Cardiac muscle cell (in vitro differentiated cells and primary cell): ENCODE data around the gene RNF208. TPM values are rescaled to one million over a fixed set of nuclear protein-coding genes. Genes with fewer than 3 reads are reported as not detected.

Experiments used
- DNase-seq, 2 donors: peaks; one replicate each; pipeline versions ENCODE4 v3.0.0 to v3.0.0-alpha.2; 2010 to 2017; ENCODE audit warnings: low read depth in 1 of 2, low spot score in 1 of 2
- H3K27ac ChIP-seq: fragments of 200-600 bp; sonication (generic); 2 replicates; pipeline ENCODE4 v1.5.1; 2016
- H3K27me3 ChIP-seq: fragments of 200-600 bp; sonication (generic); 2 replicates; pipeline ENCODE4 v1.6.0; 2016; ENCODE audit warnings: control low read depth
- H3K36me3 ChIP-seq: fragments of 200-600 bp; sonication (generic); 2 replicates; pipeline ENCODE4 v1.5.1; 2016; ENCODE audit warnings: control low read depth
- H3K4me1 ChIP-seq: fragments of 200-600 bp; sonication (generic); 2 replicates; pipeline ENCODE4 v1.8.1; 2017; ENCODE audit warnings: low read depth, mild to moderate bottlenecking, mixed run types
- H3K4me3 ChIP-seq: fragments of 200-600 bp; sonication (generic); 2 replicates; pipeline ENCODE4 v1.5.1; 2016; ENCODE audit warnings: mild to moderate bottlenecking
- H3K9me3 ChIP-seq: fragments of 200-600 bp; sonication (generic); 2 replicates; pipeline ENCODE4 v1.5.1; 2017; ENCODE audit warnings: low read depth, mild to moderate bottlenecking, control low read depth
- CTCF ChIP-seq: IDR thresholded peaks from 2 replicates; pipeline ENCODE4 v1.5.1; 2012; ENCODE audit warnings: low read depth, mild to moderate bottlenecking, low read length
- polyA plus RNA-seq: library from polyadenylated mRNA; unstranded; fragments of >200 nt; fragmentation: Nextera tagmentation; extraction: Ambion mirVana; gene quantifications from 2 replicates; pipeline ENCODE4 v1.2.1, GENCODE V29; 2016
- total RNA-seq: library from RNA; depleted of rRNA; stranded (reverse); fragments of >200 nt; gene quantifications from 2 replicates; pipeline ENCODE4 v1.2.3, GENCODE V29; 2016

The RNF208 gene
- total and polyA plus RNA-seq, 2 experiments from 2014 or later, result 6.1 to 23.1 TPM

DNA sequence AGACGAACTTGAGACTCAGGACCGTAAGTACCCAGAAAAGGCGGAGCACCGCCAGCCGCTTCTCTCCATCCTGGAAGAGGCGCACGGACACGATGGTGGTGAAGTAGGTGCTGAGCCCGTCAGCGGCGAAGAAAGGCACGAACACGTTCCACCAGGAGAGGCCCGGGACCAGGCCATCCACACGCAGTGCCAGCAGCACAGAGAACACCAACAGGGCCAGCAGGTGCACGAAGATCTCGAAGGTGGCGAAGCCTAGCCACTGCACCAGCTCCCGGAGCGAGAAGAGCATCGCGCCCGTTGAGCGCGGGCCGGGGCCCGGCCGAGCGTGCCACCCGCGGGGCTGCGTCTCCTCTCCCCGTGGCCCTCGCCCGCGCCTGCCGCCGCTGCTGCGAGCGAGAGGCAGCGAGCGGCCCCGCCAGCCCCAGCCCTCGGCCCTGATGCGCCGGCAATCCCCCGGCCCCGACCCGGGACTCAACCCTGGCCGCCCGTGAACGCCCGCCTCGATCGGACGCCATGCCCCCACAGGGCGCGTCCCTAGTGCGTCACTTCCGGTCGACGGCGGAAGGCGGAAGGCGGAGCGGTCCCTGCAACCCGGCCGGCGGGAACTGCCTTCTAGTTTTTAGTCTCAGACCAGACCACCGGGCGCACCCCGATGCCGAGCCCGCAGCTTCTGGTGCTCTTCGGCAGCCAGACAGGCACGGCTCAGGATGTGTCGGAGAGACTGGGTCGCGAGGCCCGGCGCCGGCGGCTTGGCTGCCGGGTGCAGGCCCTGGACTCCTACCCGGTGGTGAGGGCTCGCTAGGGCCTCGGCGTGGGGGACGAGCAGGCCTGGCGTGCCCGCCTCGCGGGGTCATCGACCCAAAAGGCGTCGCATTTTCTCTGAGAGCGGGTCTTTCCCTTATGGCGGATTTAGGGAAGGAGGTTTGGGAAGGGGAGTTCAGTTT is 16.6 kb downstream of the RNF208 start, which contains the start of the genes NDOR1 and TMEM203:
Gene NDOR1, plus strand, starts transcription at position 575 of the 944 bp plus-strand sequence. Its CDS starts 78 bp downstream, at position 653.
Gene TMEM203, minus strand, starts transcription at position 523 of the 944 bp plus-strand sequence. Its CDS starts 234 bp downstream, at position 289.
- H3K27ac ChIP-seq, result peak within 1 kb of the TSS; percentile 47
- DNase-seq, result peak; percentile 87 to 93

GRCh38 chr9:137204731-137205125 is 17.3 kb downstream of the RNF208 start:
- TF ChIP-seq CTCF, result no peak
- H3K27ac ChIP-seq, result peak overlapping the region; percentile 47
- DNase-seq, result no peak

More for the DNA sequence above, 16.6 kb downstream of the RNF208 start, which contains the start of the genes NDOR1 and TMEM203:
- Histone ChIP-seq H3K9me3 (no peaks in the 10 kb centered on the region), H3K4me1 (peaks cover 30% of the 10 kb centered on the region), H3K4me3 (peak within 1 kb of the TSS; percentile 86), H3K27me3 (no peaks in the 10 kb centered on the region), H3K36me3 (no peaks in the 10 kb centered on the region)
- no peak for TF ChIP-seq CTCF

GRCh38 chr9:137202966-137203365 is 19.1 kb downstream of the RNF208 start:
- Histone ChIP-seq H3K4me3 (no peak overlapping the region), H3K36me3 (no peaks in the 10 kb centered on the region), H3K27ac (no peak overlapping the region), H3K4me1 (peaks cover 48% of the 10 kb centered on the region), H3K9me3 (no peaks in the 10 kb centered on the region), H3K27me3 (no peaks in the 10 kb centered on the region)
- DNase-seq, result no peak
- TF ChIP-seq CTCF, result no peak

More at GRCh38 chr9:137204731-137205125, 17.3 kb downstream of the RNF208 start:
- peak overlapping the region; percentile 86 for H3K4me3 ChIP-seq
- H3K36me3 ChIP-seq, result no peaks in the 10 kb centered on the region
- no peaks in the 10 kb centered on the region for H3K27me3 ChIP-seq
- H3K4me1 ChIP-seq, result peaks cover 30% of the 10 kb centered on the region
- no peaks in the 10 kb centered on the region for H3K9me3 ChIP-seq

DNA sequence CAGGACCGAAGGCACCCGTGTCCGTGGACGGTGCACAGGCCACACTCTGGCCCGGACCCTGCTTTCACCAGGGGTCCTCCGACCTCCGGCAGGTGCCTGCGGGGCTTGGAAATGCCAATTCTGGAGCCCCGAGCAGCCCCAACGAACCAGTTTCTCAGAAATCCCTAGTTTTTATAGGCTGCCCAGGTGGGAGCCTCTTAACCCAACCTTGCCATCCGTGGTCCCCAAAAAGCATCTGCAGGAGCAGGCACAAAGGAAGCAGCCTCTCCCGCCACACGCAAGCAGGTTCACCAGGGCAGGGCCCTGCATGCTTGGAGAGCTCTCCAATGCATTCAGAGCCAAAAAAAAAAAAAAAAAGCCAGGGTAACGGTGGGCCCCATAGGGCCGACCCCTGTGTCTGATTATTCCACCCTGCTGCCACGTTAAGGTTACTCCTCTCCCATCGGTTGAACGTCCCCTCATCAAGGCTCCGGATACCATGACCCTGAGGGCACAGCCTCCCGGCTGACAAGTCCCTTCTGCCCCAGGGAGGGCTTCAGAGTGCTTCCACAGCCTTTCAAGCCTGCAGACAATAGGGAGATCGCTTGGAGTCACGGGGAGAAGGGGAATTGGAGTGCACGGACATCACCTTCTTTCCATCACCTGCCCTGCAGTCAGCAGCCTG is 20.7 kb downstream of the RNF208 start:
- H3K9me3 ChIP-seq, result no peaks in the 10 kb centered on the region
- peak overlapping the region; percentile 93 for H3K27ac ChIP-seq
- DNase-seq, result no peak
- H3K27me3 ChIP-seq, result no peaks in the 10 kb centered on the region
- H3K4me3 ChIP-seq, result peak overlapping the region; percentile 60
- H3K36me3 ChIP-seq, result no peaks in the 10 kb centered on the region
- TF ChIP-seq CTCF, result no peak
- H3K4me1 ChIP-seq, result peaks cover 53% of the 10 kb centered on the region
